ENCODE data around the gene SYF2. TPM values are rescaled to one million over a fixed set of nuclear protein-coding genes. Genes with fewer than 3 reads are reported as not detected.
A peak's percentile ranks its signal among the peaks of the same experiment; 100 is the strongest.

Gene SYF2
- total RNA-seq, 3 donors from 2014 or later = 44.0 to 57.9 (median 48.2) TPM

- no peak for TF ChIP-seq CTCF (IDR thresholded peaks at IDR 0.05)
These were observed 16.2 kb downstream of the SYF2 start for GRCh38 chr1:25216123-25216522.

GRCh38 chr1:25212725-25213124 is 19.6 kb downstream of the SYF2 start:
- Histone ChIP-seq H3K4me1 (ENCODE audit: low read depth) (peaks cover 4% of the 10 kb centered on the region), H3K9me3 (no peaks in the 10 kb centered on the region), H3K4me3 (no peak overlapping the region), H3K36me3 (ENCODE audit: low read depth) (no peaks in the 10 kb centered on the region)
- DNase-seq (no peak), ATAC-seq (no peak)
- no peak for TF ChIP-seq CTCF (IDR thresholded peaks at IDR 0.05)
- intact Hi-C loops (cut with DNase I, micrococcal nuclease) = no loop called here

More at GRCh38 chr1:25216123-25216522, 16.2 kb downstream of the SYF2 start:
- DNase-seq = no peak
- Histone ChIP-seq H3K4me3 (no peak overlapping the region), H3K9me3 (no peaks in the 10 kb centered on the region), H3K4me1 (ENCODE audit: low read depth) (peaks cover 2% of the 10 kb centered on the region), H3K36me3 (ENCODE audit: low read depth) (no peaks in the 10 kb centered on the region)
- ATAC-seq = no peak
- intact Hi-C loops (cut with DNase I, micrococcal nuclease) = no loop called here

- ATAC-seq (no peak), DNase-seq (no peak)
- H3K4me3 ChIP-seq = no peak overlapping the region
- intact Hi-C loops (cut with DNase I, micrococcal nuclease) = no loop called here
- TF ChIP-seq CTCF (IDR thresholded peaks at IDR 0.05) = no peak
- no peaks in the 10 kb centered on the region for H3K36me3 ChIP-seq (ENCODE audit: low read depth)
- H3K9me3 ChIP-seq = no peaks in the 10 kb centered on the region
- H3K4me1 ChIP-seq (ENCODE audit: low read depth) = peaks cover 11% of the 10 kb centered on the region
These were observed 21.6 kb downstream of the SYF2 start for GRCh38 chr1:25210728-25211127.

- Histone ChIP-seq H3K36me3 (ENCODE audit: low read depth) (no peaks in the 10 kb centered on the region), H3K9me3 (no peaks in the 10 kb centered on the region), H3K4me1 (ENCODE audit: low read depth) (peaks cover 11% of the 10 kb centered on the region), H3K4me3 (no peak overlapping the region)
- ATAC-seq (no peak), DNase-seq (no peak)
- TF ChIP-seq CTCF (IDR thresholded peaks at IDR 0.05) = no peak
- intact Hi-C loops (cut with DNase I, micrococcal nuclease) = loop anchor here in 1 of 2 donors (10.0 kb wide), 1 partner anchor 95 kb away; no protein-coding TSS in a partner anchor
These were observed 22.8 kb downstream of the SYF2 start for GRCh38 chr1:25209516-25209915.

GRCh38 chr1:25208561-25209222 is 23.6 kb downstream of the SYF2 start:
- intact Hi-C loops (cut with DNase I, micrococcal nuclease) = loop anchor here in 1 of 2 donors (10.0 kb wide), 1 partner anchor 94 kb away; no protein-coding TSS in a partner anchor
- ATAC-seq = peak; percentile 9

More at GRCh38 chr1:25208561-25209222, 23.6 kb downstream of the SYF2 start:
- Histone ChIP-seq H3K4me3 (no peak overlapping the region), H3K4me1 (ENCODE audit: low read depth) (peaks cover 11% of the 10 kb centered on the region), H3K9me3 (no peaks in the 10 kb centered on the region), H3K36me3 (ENCODE audit: low read depth) (no peaks in the 10 kb centered on the region)
- no peak for DNase-seq
- TF ChIP-seq CTCF (IDR thresholded peaks at IDR 0.05) = no peak
